Vagina (tissue), 2 donors: ENCODE measurements around the gene SCN5A.

Experiments used
- CTCF ChIP-seq, 3 experiments: fragments of 450-650 bp in 2 of 3; fragments of 200-600 bp in 1 of 3; sonication (generic) in 1 of 3; IDR thresholded peaks; one replicate each; pipeline ENCODE4 v1.5.1; 2017 to 2019; ENCODE audit warnings: antibody characterized with exemption in 3 of 3, mild to moderate bottlenecking in 2 of 3, moderate library complexity in 2 of 3
- POLR2A ChIP-seq, 2 donors: fragments of 450-650 bp; IDR thresholded peaks; one replicate each; pipeline ENCODE4 v1.6.1; 2017; ENCODE audit warnings: antibody characterized with exemption in 2 of 2, mild to moderate bottlenecking in 2 of 2, moderate library complexity in 2 of 2
- POLR2AphosphoS5 ChIP-seq, 2 donors: sonication (generic); formaldehyde crosslinking; IDR thresholded peaks; one replicate each; pipeline ENCODE4 v1.9.0; 2017; ENCODE audit warnings: antibody characterized with exemption in 2 of 2, mild to moderate bottlenecking in 2 of 2, low read depth in 1 of 2; ENCODE audit not compliant: insufficient read depth in 1 of 2

- TF ChIP-seq CTCF (IDR thresholded peaks at IDR 0.05) (no peak), POLR2A (IDR thresholded peaks at IDR 0.05) (no peak), POLR2AphosphoS5 (IDR thresholded peaks at IDR 0.05; ENCODE audit: insufficient read depth in 1 of 2, low read depth in 1 of 2) (no peak)
Measured at GRCh38 chr3:38601956-38602550, 47.4 kb downstream of the SCN5A start.
